ENCODE measurements around the gene LRP1. TPM values are rescaled to one million over a fixed set of nuclear protein-coding genes. Genes with fewer than 3 reads are reported as not detected.
A peak's percentile ranks its signal among the peaks of the same experiment; 100 is the strongest.

LRP1 gene
- total RNA-seq, 1 donor from 2014 or later, result 0.60 TPM

DNA sequence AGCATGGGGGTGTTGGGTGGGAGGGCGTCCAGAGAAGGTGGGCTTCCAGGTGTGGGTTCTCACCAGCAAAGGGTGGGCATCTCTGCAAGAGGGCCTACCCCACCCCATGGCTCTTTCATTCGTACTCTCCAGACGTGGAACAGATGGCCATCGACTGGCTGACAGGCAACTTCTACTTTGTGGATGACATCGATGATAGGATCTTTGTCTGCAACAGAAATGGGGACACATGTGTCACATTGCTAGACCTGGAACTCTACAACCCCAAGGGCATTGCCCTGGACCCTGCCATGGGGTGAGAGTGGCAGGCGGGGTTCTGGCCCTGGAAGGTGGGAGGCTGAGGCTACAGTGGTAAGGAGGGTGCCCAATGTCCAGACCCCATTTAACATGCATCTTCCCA is 25.8 kb downstream of the LRP1 start:
- DNase-seq (ENCODE audit: low read depth in 2 of 2), result no peak

DNA sequence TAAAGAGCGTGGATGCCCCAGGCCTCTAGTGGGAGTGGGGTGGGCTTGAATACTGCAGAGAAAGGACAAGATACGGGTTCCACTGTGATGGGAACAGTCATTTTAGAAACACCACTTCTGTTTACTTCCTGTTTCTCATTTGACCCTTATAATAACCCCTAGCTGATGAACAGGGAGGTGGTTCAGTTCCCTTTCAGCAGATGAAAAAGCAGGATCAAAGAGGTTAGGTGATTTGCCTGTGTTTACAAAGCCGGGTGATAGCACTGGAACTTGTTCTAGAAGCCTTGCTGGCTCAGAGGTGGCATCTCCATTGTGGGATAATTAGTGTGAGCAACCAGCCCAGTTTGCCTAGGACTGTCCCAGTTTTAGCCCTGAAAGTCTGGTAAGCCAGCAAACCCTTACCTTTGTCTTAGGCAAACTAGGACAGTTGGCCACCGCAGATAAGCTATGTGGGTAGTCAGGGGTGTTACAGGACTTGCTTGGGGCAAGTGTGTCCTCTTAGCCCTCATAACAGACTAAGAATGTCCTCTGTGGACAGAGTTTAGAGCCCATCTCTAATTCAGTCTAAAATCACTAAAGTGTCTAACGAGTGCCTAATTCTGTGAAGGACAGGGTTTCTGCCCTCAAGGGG is 26.6 kb downstream of the LRP1 start:
- no peak for DNase-seq (ENCODE audit: low read depth in 2 of 2)

DNA sequence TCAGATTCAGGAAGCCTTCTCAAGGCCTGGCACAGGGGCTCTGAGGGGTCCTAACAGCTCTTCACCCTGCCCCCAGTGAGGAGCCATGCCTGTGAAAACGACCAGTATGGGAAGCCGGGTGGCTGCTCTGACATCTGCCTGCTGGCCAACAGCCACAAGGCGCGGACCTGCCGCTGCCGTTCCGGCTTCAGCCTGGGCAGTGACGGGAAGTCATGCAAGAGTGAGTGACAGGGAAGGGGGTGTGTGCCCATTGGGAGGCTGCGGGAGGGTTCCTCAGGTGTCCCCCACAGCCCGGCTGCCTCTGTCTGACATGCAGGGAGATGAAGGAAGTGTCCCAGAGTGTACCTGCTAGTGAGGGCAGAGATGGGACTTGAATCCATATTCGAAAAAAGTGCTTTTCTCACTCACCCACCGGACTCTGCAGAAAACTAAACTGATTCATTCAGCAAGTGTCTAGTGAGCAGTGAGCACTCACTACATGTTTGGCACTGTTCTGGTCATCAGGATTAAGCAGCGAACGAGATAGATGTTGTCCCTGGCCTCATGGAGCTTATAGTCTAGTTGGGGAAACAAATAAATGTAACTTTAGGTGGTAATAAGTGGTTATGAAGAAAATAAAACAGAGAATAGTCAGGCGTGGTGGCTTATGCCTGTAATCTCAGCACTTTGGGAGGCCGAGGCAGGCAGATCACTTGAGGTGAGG is 28.6 kb downstream of the LRP1 start:
- no peak for DNase-seq (ENCODE audit: low read depth in 2 of 2)

- DNase-seq (ENCODE audit: low read depth in 2 of 2), result no peak
Observed at GRCh38 chr12:57157588-57158173, 29.4 kb downstream of the LRP1 start.

DNA sequence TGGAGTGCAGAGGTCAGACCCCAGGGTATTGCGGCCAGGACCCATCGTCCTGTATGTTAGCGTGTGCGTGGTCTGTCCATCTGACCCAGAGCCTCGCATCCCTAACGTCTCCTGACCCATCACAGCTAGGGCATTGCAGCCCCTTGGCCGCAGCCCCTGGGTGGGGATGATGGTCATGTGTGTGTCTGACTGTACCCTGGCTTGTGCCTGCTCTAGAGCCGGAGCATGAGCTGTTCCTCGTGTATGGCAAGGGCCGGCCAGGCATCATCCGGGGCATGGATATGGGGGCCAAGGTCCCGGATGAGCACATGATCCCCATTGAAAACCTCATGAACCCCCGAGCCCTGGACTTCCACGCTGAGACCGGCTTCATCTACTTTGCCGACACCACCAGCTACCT is 29.9 kb downstream of the LRP1 start:
- DNase-seq (ENCODE audit: low read depth in 2 of 2), result no peak

GRCh38 chr12:57158665-57159064 is 30.4 kb downstream of the LRP1 start:
- no peak for DNase-seq (ENCODE audit: low read depth in 2 of 2)

- no peak for DNase-seq (ENCODE audit: low read depth in 2 of 2)
Observed at GRCh38 chr12:57159311-57159710, 31.0 kb downstream of the LRP1 start.

GRCh38 chr12:57160040-57160439 is 31.8 kb downstream of the LRP1 start:
- no peak for DNase-seq (ENCODE audit: low read depth in 2 of 2)

DNA sequence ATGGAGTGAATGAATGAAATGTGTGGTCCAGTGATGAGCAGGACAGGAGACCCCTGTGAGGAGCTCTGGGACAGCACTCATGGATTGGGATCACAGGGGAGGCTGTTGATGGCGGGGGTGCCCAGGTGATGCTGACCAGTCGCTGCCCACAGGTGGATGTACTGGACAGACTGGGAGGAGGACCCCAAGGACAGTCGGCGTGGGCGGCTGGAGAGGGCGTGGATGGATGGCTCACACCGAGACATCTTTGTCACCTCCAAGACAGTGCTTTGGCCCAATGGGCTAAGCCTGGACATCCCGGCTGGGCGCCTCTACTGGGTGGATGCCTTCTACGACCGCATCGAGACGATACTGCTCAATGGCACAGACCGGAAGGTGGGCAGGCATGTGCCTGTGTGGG is 32.5 kb downstream of the LRP1 start:
- DNase-seq (ENCODE audit: low read depth in 2 of 2), result no peak

- DNase-seq (ENCODE audit: low read depth in 2 of 2), result no peak
Observed at GRCh38 chr12:57161491-57161890, 33.2 kb downstream of the LRP1 start.

DNA sequence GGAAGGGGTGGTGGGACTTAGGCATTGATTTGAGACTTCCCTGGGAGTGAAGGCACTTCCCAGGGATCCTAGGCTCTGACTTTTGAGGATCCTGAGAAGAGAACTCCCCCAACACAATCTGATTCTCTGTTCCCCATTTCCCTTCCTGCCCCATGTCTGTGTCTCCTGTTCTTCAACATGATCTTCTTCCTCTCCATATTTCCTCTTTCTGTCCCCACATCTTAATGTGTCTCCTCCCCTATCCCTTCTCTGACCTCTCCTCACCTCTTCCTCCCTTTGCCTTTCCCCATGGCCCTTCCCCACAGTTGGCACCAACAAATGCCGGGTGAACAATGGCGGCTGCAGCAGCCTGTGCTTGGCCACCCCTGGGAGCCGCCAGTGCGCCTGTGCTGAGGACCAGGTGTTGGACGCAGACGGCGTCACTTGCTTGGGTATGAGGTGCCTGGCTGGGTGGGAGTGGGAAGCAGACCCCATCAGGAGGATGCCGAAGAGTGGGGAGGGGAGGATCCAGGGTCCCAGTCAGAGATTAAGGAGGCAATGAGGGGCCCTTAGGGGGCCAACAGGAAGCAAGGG is 34.4 kb downstream of the LRP1 start:
- DNase-seq (ENCODE audit: low read depth in 2 of 2), result no peak

- DNase-seq (ENCODE audit: low read depth in 2 of 2), result no peak
Observed at GRCh38 chr12:57164454-57164853, 36.2 kb downstream of the LRP1 start.

DNA sequence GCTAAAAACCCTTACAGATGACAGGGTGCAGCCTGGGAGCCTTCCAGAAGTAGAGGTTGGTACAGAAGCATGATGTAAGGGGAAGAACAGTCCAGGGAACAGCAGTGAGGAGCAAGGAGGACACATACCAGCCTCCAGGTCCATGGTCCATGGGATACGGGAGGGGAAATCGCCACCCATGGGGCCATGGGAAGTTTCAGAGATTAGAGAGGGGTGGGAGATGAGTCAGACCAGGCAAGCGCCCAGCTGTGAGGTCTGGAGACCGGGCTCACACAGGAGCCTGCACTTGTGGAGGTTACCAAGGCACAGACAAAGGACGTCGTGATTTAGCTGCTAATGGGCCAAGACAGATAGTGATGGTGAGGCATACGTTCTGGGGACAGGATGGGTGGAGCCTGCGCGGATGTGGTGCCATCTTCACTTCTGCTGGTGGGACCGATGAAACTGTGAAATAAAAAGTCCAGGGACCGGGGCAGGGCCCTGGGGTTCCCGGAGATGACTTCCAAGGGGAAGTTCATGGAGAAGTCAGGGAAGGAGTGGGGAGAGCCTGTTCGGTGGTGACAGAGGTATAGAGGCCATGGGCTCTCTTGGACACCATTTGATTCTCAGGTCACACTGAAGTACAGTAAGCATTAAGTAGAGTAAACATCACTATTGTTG is 36.8 kb downstream of the LRP1 start:
- DNase-seq (ENCODE audit: low read depth in 2 of 2), result no peak

DNA sequence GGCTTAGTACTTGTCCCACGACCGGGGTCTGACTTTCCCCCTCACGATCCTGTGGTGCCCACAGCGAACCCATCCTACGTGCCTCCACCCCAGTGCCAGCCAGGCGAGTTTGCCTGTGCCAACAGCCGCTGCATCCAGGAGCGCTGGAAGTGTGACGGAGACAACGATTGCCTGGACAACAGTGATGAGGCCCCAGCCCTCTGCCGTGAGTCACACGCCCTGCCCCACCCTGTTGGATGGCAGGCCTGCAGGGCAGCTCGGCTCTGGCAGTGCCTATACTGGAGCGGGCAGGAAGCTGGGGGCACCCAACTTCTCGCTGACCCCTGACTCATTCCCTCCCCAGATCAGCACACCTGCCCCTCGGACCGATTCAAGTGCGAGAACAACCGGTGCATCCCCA is 37.5 kb downstream of the LRP1 start:
- no peak for DNase-seq (ENCODE audit: low read depth in 2 of 2)

GRCh38 chr12:57166971-57167371 is 38.7 kb downstream of the LRP1 start:
- peak; percentile 46 to 79 for DNase-seq (ENCODE audit: low read depth in 2 of 2)

GRCh38 chr12:57168058-57168457 is 39.8 kb downstream of the LRP1 start:
- DNase-seq (ENCODE audit: low read depth in 2 of 2), result no peak

DNA sequence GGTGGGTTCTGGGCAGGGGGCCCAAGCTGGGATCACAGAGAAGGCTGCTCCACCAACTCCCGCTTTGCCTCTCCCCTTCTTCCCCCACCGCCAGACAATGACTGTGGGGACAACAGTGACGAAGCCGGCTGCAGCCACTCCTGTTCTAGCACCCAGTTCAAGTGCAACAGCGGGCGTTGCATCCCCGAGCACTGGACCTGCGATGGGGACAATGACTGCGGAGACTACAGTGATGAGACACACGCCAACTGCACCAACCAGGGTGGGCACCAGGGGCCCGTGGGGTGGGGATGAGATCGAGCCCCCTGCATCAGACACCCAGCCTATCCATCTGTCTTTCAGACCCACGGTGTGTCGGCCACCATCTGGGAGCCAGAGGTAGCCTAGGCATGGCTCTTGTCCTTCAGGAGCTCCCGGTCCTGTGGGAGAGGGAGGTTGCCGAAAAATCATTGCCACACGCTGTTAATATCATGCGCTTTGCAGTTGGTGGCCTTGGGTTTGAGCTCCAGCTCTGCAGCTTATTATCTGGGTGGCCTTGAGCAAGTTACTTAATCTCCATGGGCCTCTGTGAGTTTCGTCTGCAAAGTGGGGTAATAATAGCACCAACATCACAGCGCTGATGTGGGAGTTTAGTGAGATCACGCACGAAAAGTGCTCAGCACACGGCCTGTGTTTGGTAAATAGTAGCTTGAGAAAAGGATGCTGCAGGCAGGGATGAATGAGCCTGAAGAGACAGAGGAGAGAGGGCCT is 40.9 kb downstream of the LRP1 start:
- no peak for DNase-seq (ENCODE audit: low read depth in 2 of 2)

GRCh38 chr12:57169969-57170368 is 41.7 kb downstream of the LRP1 start:
- no peak for DNase-seq (ENCODE audit: low read depth in 2 of 2)

DNA sequence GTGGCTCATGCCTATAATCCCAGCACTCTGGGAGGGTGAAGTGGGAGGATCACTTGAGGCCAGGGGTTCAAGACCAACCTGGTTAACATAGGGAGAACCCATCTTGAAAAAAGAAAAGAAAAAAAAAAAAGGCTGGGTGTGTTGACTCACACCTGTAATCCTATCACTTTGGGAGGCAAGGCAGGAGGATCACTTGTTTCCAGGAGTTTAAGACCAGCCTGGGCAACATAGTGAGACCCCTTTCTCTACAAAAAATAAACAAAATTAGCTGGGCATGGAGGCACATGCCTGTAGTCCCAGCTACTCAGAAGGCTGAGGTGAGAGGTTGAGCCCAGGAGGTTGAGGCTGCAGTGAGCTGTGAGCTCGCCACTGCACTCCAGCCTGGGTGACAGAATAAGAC is 42.1 kb downstream of the LRP1 start:
- no peak for DNase-seq (ENCODE audit: low read depth in 2 of 2)

DNA sequence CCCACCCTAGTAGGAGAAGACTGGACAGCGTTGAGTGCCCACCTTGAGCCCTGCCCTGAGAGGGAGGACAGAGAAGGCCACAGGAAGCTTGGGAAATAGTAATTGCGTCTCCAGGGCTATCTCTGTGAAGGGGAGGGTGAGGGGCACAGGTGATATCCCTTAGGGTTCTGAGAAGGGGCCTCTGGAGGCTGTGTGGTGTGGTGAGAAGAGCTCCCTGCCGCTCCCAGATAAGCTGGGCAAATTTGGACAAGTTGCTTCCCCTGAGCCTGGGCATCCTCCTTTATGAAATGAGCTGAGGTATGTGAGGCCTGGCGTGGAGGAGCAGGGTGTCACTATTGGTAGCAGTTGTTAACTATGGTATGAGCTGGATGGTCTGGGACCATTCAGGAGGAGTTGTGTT is 42.6 kb downstream of the LRP1 start:
- DNase-seq (ENCODE audit: low read depth in 2 of 2), result no peak

DNA sequence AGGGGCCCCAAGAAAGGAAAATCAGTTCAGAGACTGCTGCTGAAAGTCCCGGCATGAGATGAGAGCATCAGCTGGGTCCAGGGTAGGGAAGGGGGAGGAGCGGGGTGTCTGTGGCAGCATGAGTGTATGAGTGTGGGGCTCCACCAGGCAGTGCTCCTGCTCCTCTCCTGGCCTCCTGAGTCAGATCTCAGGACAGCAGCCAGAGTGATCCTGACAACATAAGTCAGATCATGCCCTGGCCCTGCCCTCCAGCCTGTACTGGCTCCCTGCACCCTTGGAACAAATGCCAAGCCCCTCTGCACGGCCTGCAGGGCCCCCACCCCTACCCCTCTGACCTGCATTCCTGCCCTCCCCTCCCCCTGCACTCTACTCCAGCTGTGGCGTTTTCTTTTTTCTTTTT is 43.4 kb downstream of the LRP1 start:
- no peak for DNase-seq (ENCODE audit: low read depth in 2 of 2)

- peak; percentile 40 to 63 for DNase-seq (ENCODE audit: low read depth in 2 of 2)
Observed at GRCh38 chr12:57173089-57173488, 44.8 kb downstream of the LRP1 start.
